ENCODE measurements around the gene ZNF112. TPM values are rescaled to one million over a fixed set of nuclear protein-coding genes. Genes with fewer than 3 reads are reported as not detected.
"Not testable (repeated sequence)": the region's sequence is repeated elsewhere in the genome, so short reads cannot be mapped to it uniquely, and the experiment has no call there.

The ZNF112 gene
- total RNA-seq, 4 donors from 2014 or later = 0.83 to 5.9 (median 2.6) TPM

DNA sequence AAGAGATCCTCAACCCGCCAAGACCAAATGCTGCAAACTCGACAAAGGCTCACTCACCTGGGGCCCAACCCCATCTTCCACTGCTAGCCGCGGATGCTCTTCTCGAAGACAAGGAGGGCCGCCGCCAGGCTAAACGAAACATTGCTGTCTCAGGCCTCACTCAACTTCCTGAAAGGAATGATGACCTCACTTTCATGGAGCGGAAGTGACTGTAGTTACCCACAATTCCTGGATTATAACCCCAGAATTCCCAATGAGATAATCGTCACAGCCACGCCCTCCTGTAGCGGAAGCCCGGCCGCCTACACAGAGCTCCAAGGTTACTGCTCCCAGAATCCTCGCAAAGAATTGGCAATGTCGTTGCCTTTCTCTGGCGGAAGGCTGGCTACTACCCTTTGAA lies 10.5 kb upstream of the ZNF112 start:
- intact Hi-C loops (cut with DNase I) = no loop called here
- H3K36me3 ChIP-seq = no peaks in the 10 kb centered on the region
- H3K4me1 ChIP-seq = no peaks in the 10 kb centered on the region
- no peak overlapping the region for H3K27ac ChIP-seq
- H3K4me3 ChIP-seq = no peak overlapping the region
- 59 to 76% methylated on average over 12 to 13 of the region's 17 CpGs for WGBS, 2 donors
- no peak for TF ChIP-seq POLR2A (IDR thresholded peaks at IDR 0.05)
- TF ChIP-seq, protein P1, sequence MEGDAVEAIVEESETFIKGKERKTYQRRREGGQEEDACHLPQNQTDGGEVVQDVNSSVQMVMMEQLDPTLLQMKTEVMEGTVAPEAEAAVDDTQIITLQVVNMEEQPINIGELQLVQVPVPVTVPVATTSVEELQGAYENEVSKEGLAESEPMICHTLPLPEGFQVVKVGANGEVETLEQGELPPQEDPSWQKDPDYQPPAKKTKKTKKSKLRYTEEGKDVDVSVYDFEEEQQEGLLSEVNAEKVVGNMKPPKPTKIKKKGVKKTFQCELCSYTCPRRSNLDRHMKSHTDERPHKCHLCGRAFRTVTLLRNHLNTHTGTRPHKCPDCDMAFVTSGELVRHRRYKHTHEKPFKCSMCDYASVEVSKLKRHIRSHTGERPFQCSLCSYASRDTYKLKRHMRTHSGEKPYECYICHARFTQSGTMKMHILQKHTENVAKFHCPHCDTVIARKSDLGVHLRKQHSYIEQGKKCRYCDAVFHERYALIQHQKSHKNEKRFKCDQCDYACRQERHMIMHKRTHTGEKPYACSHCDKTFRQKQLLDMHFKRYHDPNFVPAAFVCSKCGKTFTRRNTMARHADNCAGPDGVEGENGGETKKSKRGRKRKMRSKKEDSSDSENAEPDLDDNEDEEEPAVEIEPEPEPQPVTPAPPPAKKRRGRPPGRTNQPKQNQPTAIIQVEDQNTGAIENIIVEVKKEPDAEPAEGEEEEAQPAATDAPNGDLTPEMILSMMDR (IDR thresholded peaks at IDR 0.05) = no peak
- no peak for DNase-seq
- no peaks in the 10 kb centered on the region for H3K27me3 ChIP-seq
- peaks cover 0 to 3% (median 0%) of the 10 kb centered on the region in 3 donors for H3K9me3 ChIP-seq

DNA sequence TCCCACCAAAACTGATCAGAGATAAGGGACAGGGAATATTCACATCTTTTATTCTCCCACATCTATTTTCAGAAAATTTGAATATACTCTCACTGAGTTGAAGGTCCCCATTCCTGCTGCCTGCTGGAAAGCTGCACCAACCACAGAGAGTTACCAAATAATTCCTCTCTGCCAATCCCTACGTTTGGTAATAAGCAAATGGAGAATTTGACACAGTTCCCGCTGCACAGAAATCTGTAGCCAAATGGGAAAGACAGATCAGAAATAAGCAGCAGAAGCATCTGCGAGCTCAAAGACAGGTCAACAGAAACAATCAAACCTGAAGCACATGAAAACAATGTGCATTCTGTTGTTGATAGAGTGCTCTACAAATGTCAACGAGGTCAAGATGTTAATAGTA lies 9.9 kb downstream of the ZNF112 start:
- no peak for TF ChIP-seq POLR2A (IDR thresholded peaks at IDR 0.05)
- TF ChIP-seq, protein P1 (IDR thresholded peaks at IDR 0.05) = no peak
- intact Hi-C loops (cut with DNase I) = no loop called here
- peaks cover 0 to 86% (median 39%) of the 10 kb centered on the region in 3 donors for H3K9me3 ChIP-seq
- no peak for DNase-seq
- peaks cover 0 to 52% (median 0%) of the 10 kb centered on the region in 3 donors for H3K36me3 ChIP-seq
- no peaks in the 10 kb centered on the region for H3K27me3 ChIP-seq
- WGBS, 2 donors = 82 to 86% methylated on average over 4 of the region's 4 CpGs
- no peak overlapping the region for H3K4me3 ChIP-seq
- no peaks in the 10 kb centered on the region for H3K4me1 ChIP-seq
- H3K27ac ChIP-seq = no peak overlapping the region

DNA sequence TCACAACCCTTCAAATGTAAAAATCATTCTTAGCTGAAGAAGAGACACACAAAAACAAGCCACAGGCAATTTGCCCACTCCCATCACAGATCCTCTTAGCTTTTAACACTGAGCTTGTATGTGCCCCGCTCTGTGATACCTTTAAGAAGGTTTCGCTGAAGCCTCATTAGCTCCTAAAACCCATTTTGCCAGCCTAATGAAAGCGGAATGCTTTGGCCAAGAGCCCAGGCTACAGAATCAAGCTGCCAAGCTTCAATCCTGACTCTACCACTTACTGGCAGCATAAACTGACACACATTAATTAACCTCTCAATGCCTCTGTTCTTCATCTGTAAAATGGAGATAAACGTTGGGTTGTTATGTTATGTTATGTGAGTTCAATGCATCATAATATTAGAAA lies 10.5 kb downstream of the ZNF112 start:
- intact Hi-C loops (cut with DNase I) = no loop called here
- TF ChIP-seq, protein P1 (IDR thresholded peaks at IDR 0.05) = no peak
- no peak for TF ChIP-seq POLR2A (IDR thresholded peaks at IDR 0.05)
- Histone ChIP-seq H3K4me1 (no peaks in the 10 kb centered on the region), H3K36me3 (peaks cover 0 to 58% (median 0%) of the 10 kb centered on the region in 3 donors), H3K9me3 (peaks cover 0 to 84% (median 37%) of the 10 kb centered on the region in 3 donors), H3K4me3 (no peak overlapping the region), H3K27ac (no peak overlapping the region), H3K27me3 (no peaks in the 10 kb centered on the region)
- no peak for DNase-seq
- WGBS, 2 donors = 80 to 88% methylated on average over 4 of the region's 4 CpGs

DNA sequence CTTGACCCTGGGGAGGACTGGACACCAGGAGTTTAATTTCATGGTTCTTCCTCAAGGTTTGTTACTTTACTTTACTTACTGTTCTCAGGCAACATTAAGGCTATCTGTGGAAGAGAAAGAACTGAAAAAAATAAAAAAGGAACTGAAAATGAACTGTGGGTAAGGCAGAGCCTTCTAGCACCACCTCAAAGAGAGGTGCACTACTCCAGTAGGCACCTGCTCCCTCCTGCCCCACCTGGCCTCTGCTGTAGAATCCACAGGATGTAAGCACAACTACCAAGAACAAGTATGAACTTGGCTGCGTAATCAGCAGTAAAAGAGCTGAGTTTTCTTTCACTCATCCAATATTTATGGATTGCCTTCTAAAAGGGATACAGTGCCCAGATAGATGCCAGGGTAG lies 12.2 kb downstream of the ZNF112 start:
- intact Hi-C loops (cut with DNase I) = no loop called here
- H3K9me3 ChIP-seq = peaks cover 0 to 89% (median 24%) of the 10 kb centered on the region in 3 donors
- WGBS, 2 donors = 38 to 100% methylated on average over 1 of the region's 1 CpG
- TF ChIP-seq, protein P1 (IDR thresholded peaks at IDR 0.05) = no peak
- no peak for TF ChIP-seq POLR2A (IDR thresholded peaks at IDR 0.05)
- H3K4me3 ChIP-seq = no peak overlapping the region
- H3K4me1 ChIP-seq = no peaks in the 10 kb centered on the region
- H3K27me3 ChIP-seq = no peaks in the 10 kb centered on the region
- peaks cover 4 to 68% (median 6%) of the 10 kb centered on the region in 3 donors for H3K36me3 ChIP-seq
- no peak overlapping the region for H3K27ac ChIP-seq
- DNase-seq = no peak

DNA sequence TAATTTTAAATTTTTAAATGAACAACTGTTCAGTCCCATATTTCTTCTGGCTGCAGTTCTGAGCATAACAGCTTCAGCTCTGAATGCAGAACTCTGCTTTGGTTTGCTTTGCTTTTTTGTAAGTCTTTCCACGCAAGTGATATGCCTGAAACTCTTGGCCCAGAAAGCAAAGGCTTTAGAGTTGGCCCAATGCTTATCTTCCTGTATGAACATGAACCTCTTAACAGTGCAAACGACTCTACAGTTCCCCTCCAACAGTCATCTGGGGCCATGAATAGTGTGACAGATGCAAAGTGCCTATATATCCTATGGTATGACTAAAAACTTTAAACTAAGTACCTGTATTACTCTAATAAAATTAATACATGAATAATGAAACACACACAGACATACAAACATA lies 14.7 kb downstream of the ZNF112 start:
- Histone ChIP-seq H3K27me3 (no peaks in the 10 kb centered on the region), H3K27ac (no peak overlapping the region), H3K4me3 (no peak overlapping the region), H3K9me3 (peaks cover 0 to 75% (median 30%) of the 10 kb centered on the region in 3 donors), H3K36me3 (peaks cover 8 to 90% (median 12%) of the 10 kb centered on the region in 3 donors), H3K4me1 (no peaks in the 10 kb centered on the region)
- 66 to 84% methylated on average over 2 of the region's 2 CpGs for WGBS, 2 donors
- no peak for DNase-seq
- no peak for TF ChIP-seq POLR2A (IDR thresholded peaks at IDR 0.05)
- intact Hi-C loops (cut with DNase I) = no loop called here

DNA sequence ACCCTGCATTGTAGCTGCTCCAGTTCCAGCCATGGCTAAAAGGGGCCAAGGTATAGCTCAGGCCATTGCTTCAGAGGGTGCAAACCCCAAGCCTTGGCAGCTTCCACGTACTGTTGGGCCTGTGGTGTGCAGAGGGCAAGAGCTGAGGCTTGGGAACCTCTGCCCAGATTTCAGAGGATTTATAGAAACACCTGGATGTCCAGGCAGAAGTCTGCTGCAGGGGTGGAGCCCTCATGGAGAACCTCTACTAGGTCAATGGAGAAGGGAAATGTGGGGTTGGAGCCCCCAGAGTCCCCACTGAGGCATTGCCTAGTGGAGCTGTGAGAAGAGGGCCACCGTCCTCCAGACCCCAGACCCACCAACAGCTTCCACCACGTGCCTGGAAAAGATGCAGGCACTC lies 21.8 kb downstream of the ZNF112 start:
- H3K27ac ChIP-seq; H3K4me1 ChIP-seq; H3K27me3 ChIP-seq; H3K4me3 ChIP-seq; DNase-seq; intact Hi-C loops (cut with DNase I): not testable (repeated sequence)
- Histone ChIP-seq H3K9me3 (peaks cover 0 to 82% (median 60%) of the 10 kb centered on the region in 3 donors), H3K36me3 (peaks cover 5 to 98% (median 23%) of the 10 kb centered on the region in 3 donors)
- WGBS, 2 donors = 43 to 75% methylated on average over 2 of the region's 3 CpGs
